Hematopoietic multipotent progenitor cell treated with erythropoietin and hydrocortisone succinate and interleukin-3 and kit ligand, for 17 days (in vitro differentiated cells): Measurements from ENCODE around the gene MAP3K3.
A peak's percentile ranks its signal among the peaks of the same experiment; 100 is the strongest.

Experiments
- DNase-seq: peaks from one replicate; pipeline ENCODE4 v3.0.0-alpha.2; 2015; ENCODE audit warnings: low spot score

MAP3K3 gene

DNA sequence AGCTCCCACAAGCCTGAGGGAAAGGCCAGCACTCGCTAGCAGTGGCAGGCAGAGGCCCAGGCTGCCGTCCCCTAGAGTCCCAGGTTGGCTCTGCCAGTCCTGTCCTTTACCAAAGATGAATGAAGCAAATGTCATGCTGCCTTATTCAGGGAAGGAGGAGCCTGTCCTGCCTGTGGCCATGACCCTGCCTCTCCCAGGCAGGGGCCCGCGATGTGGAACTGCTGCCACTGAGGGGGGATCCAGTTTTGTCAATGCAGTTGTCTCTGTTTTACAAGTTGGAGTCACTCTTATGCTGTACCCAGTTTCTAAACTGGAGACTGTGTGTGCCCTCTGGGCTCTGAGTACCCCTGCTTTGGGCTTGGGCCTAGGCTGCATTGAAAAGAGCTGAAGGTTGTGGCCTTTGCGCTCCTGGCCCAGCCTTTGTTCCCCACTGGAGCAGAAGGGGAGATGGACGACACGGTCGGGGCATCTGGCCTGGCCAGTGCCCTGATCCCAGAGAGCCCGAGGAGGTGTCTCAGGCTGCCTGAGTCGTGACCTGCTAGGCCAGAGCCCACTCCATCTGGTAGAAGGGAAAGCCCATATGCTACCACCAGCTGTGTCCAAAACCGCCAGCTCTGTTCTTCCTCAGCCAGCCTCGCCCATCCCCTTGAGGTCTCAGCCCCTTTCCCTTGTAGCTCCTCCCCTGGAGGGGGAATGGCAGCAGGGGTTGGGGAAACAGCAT lies 72.2 kb downstream of the MAP3K3 start:
- no peak for DNase-seq

DNA sequence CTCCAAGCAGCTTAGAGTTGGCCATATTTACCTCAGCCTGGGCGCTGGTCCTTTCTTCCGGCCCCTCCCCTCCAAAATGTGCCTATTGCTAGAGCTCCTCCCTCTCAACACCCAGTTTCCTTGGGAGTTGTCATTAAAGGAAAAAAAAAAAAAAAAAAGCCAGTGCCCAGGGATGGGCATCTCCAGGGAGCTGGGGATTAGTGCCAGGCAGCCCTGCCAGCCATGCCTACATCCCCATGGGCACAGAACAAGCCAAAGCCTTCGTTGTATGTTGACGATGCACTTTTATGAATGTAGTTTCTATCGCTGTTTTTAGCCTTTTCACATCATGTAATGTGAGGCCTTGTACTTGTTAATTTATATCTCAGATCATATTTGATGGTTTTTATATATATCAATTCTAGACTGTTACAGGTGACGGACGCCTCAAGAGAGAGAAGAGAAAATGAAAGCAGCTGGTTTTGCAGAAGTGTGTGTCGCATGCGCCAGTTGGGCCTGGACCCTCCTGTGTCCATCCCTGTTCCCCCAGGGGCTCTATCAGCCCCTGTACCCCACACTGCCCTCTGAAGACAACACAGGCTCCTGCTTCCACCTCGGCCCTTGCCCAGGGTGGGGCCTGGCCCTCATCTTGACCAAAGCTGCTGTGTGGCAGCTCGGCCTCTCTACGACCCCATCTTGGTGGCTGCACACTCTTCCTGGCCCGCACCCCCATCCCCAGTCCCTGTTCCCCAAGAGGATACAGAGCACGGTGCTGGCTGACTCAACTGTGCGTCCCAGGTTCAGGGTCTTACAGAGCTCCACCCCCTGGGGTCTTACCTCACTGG lies 72.9 kb downstream of the MAP3K3 start:
- no peak for DNase-seq

- no peak for DNase-seq
Observed at GRCh38 chr17:63695889-63696288, 73.7 kb downstream of the MAP3K3 start.

GRCh38 chr17:63696381-63696961 lies 74.3 kb downstream of the MAP3K3 start:
- DNase-seq, result no peak

DNA sequence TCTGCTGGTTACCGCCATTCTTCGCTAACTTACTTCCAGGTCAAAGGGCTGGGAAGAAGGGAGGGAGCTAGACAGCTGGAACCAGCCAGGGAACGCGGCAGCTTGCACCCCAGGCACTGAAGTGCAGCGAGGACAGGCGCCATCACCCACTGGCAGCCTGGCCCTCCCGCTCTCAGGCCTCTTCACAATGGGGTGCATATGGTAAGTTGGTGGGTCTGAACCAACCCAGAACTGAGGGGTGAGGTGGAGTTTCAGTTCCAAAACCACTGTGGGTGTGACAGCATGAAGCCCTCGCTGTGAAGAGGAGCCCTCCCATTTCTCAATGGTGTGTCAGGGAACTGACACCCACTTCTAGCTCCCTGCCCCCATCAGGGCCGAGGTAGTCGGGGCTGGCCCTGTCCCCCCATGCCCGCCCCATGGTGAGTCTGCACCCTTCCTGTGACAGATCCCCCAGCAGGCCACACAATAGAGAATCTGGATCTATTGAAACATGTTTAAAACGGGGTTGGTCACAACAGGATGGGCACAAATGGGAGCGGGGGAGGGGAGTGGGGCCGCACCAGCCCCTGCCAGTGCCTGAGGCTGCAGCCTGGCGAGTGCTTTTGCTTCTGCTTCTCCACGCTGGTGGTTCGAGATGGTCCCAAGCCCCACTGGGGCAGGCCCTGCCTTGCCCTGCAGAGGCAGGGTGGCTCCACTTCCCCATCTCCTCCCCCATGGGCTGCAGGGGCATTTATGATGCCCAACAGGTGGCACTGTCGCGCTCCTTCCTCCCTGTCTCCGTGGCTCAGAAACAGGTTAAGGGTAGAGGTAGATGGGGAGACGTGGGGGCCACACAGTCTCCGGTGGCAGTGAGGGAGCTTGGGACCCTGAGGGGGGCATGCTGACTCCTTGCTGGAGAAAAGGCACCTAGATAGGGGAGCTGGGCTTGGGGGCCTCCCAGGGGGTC lies 75.4 kb downstream of the MAP3K3 start:
- DNase-seq, result peak; percentile 66

- no peak for DNase-seq
Observed at GRCh38 chr17:63698381-63698885, 76.2 kb downstream of the MAP3K3 start.

GRCh38 chr17:63698886-63699637 lies 76.8 kb downstream of the MAP3K3 start:
- DNase-seq, result no peak

DNA sequence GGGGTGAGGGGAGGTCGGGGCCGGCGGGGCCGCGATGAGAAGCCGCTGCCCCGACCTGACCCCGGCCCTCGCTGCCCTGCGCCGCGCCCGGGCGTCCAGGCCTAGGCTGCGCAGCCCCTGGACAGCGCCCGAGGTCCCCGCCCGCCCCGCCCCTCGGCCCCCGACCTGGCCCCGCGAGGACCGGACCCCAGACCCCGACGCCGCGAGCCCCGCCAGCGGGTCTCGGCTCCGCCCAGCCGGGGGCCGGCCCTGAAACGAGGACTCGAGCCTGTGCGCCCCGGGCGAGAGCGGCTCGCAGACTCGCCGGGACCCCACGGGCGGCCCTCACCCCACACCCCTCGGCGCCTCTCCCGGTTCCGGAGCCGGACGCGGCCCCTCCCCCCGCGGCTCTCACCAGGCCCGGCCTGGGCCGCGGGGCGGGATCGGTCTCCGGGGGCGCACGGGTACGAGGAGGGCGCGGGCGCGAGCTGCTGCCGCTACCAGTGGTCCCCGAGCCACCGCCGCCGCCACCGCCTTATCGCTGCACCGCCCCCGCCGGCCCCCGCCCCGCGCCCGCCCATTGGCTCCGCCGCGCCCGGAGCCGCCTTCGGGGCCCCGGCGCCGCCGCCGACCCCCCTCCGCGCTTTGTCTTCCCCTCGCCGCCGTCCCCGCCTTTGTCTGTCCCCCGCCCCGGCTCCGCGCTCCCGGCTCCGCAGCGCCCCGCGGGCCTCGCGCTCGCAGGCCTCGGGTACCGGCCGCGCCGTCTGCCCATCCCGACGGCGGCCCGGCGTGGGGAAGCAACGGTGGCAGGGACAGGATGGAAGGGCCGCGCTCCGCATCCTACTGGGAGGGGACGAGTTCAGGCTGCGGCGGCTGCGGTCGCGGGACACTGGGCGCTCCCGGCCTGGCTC lies 77.7 kb downstream of the MAP3K3 start, which contains the start of gene LIMD2:
Gene LIMD2, minus strand, starts transcription at position 488 of the 890 bp plus-strand sequence. CDS start 827 bp downstream, outside the sequence.
- DNase-seq, result no peak

DNA sequence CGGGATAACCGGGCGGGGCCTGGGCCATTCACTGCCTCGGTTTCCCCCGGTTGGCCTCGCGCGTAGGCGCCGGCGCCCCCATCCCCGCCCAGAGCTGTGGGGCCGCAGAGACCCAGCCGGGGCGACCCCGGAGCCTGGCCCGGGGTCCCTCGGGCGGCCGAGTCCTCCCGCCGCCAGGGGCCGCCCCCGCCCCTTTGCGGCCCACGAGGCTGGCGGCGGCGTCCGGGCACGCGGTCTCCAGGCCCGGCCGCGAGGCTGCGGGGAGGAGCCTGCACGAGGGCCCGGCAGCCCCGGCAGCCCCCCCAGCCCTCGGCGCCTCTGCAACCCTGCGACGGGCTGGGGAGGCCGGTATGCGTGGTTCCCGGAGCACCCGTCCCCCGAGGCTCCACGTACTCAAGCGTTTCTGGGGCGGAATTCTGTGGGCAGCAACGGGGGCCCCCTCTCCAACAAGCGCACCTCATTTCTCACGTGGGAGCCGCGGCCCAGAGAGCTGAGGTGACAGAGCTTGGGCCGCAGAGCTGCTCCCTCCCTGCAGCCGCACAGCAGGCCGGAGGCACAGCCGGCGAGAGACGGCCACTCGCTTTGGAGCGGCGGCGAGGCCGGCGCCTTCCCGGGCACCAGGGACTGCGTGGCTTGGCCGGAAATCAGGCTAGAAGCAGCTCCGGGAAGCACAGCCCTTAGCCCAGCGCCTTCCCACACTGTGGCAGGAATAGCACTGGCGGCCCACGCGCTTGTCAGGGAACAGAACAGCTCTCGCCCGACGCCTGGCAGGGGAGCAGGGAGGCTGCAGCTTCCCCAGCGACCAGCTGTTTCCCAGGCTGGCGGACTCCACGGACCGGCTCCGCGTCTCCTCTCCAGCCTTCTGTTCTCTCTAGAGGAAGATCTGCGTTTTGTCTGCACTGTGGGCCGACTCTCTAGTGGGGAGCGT lies 78.6 kb downstream of the MAP3K3 start:
- no peak for DNase-seq

DNA sequence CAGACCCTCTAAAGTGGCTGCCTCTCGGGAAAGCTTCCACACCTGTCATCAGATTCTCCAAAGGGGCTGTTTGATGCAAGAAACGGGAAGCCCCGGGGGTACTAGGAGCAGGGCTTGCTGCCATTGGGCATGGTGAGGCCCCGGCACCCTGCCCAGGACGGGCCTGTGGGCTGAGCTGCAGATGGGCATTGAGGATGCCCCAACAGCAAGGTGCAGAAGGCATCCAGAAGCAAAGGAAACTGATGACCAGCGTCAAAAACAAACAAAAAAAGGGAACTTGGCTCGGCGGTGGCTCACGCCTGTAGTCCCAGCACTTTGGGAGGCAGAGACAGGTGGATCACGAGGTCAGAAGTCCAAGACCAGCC lies 79.2 kb downstream of the MAP3K3 start:
- no peak for DNase-seq

DNA sequence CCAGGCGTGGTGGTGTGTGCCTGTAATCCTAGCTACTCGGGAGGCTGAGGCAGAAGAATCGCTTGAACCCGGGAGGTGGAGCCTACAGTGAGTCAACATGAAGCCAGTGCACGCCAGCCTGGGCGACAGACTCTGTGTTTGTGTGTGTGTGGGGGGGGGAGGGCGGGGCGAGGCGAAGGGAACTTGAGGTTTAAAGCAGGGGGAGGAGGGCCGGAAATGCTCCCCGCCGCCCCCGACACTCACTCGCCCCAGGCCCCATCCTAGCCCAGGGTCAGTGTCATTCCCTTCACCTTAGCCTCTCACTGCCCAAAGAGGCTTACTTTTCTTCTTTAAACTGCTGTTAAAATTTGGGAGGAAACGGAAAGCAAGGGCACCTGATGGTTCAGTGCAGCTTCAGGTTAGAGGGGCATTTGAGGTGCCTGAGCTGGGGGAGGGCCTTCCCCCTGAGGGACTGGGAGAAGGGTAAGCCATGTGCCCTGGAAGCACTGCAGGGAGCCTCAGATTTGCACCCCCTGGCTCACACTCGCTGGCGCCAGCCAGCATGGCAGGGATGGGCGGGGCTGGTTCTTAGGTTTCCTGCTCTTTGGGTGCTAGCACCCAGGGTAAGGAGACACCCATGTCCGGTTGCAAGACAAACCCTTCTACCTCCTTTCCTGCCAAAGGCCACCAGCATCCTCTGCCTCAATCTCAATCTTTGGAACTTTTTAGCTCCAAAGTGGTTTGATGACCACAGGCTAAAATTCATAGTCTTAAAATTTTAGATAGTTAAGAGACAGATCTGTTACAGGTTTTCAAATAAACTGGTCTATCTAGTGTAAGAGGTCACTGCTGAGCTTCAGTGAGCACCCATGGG lies 79.9 kb downstream of the MAP3K3 start:
- no peak for DNase-seq

DNA sequence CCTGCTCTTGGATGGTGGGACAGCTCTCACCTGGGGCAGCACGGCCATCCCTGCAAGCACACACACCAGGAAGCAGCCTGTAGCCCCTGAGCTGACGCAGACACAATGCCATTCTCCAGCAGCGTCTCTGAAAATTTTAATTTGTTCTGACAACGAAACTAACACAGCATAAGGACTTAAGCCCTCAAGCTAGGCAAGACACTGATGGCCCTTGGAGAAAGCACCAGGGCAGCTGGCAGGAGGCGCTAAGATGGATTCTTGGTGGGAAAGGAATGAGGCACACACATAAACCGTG lies 80.5 kb downstream of the MAP3K3 start:
- no peak for DNase-seq

GRCh38 chr17:63703029-63703428 lies 80.8 kb downstream of the MAP3K3 start:
- no peak for DNase-seq

DNA sequence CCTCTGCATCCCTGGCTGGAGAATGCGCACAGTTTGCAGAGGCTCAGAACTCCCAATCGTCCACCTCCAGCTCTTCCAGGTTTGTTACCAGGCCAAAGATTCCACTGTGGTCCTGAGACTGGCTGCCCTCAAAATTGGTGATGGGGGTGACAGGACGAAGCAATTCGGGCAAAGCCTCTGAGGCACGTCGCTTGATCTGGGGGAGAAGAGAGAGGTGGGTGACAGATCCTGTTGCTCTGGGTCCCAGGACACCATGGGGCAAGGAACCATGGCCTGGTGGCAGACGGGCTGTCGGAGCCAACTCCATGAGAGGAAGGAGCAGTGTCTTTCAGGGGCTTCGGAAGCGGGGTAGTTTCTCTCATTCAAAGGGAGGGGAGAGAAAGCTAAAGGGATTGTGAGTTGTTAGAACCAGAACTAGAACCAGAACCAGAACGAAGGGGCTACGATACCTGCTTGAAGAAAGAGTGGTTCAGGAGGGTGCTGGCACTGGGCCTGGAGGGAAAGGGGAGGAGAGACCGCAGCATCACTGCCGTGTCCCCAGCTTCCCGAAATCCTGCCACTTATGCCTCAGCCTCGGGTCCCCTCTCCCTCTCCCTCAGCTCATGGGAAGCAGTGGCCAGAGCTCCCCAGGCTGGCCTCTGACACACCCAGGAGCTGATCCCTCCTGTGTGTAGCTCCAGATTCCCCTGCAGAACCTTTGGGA lies 81.5 kb downstream of the MAP3K3 start:
- DNase-seq, result no peak

GRCh38 chr17:63704259-63704576 lies 82.0 kb downstream of the MAP3K3 start:
- DNase-seq, result no peak

DNA sequence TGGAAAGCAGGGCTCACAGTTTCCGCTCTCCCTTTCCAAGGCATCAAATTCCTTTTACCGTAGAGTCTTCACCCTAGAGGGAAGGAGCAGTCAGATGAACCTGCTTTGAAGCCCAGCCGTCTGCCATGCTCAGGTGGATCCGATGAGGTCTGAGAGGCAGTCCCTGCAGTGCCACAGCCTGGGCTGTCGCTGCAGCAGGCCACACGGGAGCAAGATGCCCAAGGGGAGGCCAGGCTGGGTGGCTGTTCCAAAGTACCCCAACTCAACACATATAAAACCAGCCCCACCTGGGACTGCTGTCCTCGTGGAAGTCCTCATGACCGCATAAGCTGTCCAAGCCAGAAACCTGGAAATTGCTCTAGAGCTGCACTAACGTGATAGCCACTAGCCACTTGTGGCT lies 82.6 kb downstream of the MAP3K3 start:
- DNase-seq, result no peak

DNA sequence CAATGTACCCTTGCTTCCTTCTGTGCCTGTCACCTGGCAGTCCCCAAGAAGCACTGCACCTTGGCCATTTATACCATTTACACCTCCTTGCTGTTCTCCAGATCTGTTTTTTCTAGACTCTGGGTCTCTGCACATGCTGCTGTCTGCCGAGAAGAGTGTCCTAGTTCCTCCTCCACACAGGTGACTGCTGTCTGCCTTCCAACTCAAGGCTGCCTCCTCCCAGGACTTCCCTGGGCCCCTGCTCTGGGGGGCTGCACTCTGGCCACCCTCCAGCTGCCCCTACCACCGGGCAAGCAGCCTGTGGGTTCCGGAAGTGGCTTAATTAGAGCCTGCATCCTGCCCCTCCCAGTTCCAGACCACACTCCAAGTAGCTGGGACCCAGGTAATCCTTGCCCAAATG lies 83.4 kb downstream of the MAP3K3 start:
- DNase-seq, result no peak
